Uterus (tissue), 4 donors: ENCODE results near the gene EFS. TPM values are rescaled to one million over a fixed set of nuclear protein-coding genes. Genes with fewer than 3 reads are reported as not detected.

Experiments used
- DNase-seq, 2 donors: peaks; one replicate each; pipeline ENCODE4 v3.0.0-alpha.2; 2019 to 2020
- H3K27ac ChIP-seq, 2 donors: fragments of 200-600 bp; sonication (generic); 1 replicate in 1 of 2; 2 replicates in 1 of 2; pipeline ENCODE4 v1.5.1; 2016 to 2018
- H3K27me3 ChIP-seq, 2 donors: fragments of 200-600 bp; sonication (generic); one replicate each; pipeline ENCODE4 v1.5.1; 2018 to 2019; ENCODE audit warnings: control low read depth in 1 of 2
- H3K36me3 ChIP-seq, 2 donors: fragments of 200-600 bp; sonication (generic); one replicate each; pipeline ENCODE4 v1.5.1; 2019; ENCODE audit warnings: control low read depth in 1 of 2
- H3K4me1 ChIP-seq, 2 donors: fragments of 200-600 bp; sonication (generic); one replicate each; pipeline ENCODE4 v1.5.1; 2018 to 2019; ENCODE audit warnings: control low read depth in 1 of 2
- H3K4me3 ChIP-seq, 2 donors: fragments of 200-600 bp; sonication (generic); 1 replicate in 1 of 2; 2 replicates in 1 of 2; pipeline ENCODE4 v1.5.1; 2018 to 2019; ENCODE audit warnings: mild to moderate bottlenecking in 1 of 2
- H3K9me3 ChIP-seq, 2 donors: fragments of 200-600 bp; sonication (generic); one replicate each; pipeline ENCODE4 v1.5.1; 2019; ENCODE audit warnings: control low read depth in 1 of 2
- POLR2A ChIP-seq, 2 donors: fragments of 450-650 bp; IDR thresholded peaks; one replicate each; pipeline ENCODE4 v1.6.1; 2016; ENCODE audit warnings: antibody characterized with exemption in 2 of 2, mild to moderate bottlenecking in 1 of 2, moderate library complexity in 1 of 2
- intact Hi-C: fragments of 100-400 bp; cut with DNase I; formaldehyde crosslinking; loops from one replicate; pipeline ENCODE4 v1.15.1; 2023; ENCODE audit warnings: low total_unique reads
- total RNA-seq, 4 donors: library from RNA; depleted of rRNA in 3 of 4; stranded (reverse); fragments of >200 nt in 3 of 4; gene quantifications; one replicate each; pipeline versions ENCODE4 v1.1.0 to v1.2.4, GENCODE V29; 2014 to 2023
- TF ChIP-seq, protein P1 (sequence below), 4 experiments: fragments of 200-600 bp in 2 of 4; fragments of 450-650 bp in 2 of 4; sonication (generic) in 2 of 4; IDR thresholded peaks; one replicate each; pipeline ENCODE4 v1.5.1; 2016 to 2019; ENCODE audit warnings: antibody characterized with exemption in 4 of 4, mild to moderate bottlenecking in 2 of 4, moderate library complexity in 1 of 4
- donor health status: DM: yes; HTN: yes; CAD: no.

The EFS gene
- total RNA-seq, 4 donors from 2014 or later = 4.1 to 42.4 (median 21.7) TPM

DNA sequence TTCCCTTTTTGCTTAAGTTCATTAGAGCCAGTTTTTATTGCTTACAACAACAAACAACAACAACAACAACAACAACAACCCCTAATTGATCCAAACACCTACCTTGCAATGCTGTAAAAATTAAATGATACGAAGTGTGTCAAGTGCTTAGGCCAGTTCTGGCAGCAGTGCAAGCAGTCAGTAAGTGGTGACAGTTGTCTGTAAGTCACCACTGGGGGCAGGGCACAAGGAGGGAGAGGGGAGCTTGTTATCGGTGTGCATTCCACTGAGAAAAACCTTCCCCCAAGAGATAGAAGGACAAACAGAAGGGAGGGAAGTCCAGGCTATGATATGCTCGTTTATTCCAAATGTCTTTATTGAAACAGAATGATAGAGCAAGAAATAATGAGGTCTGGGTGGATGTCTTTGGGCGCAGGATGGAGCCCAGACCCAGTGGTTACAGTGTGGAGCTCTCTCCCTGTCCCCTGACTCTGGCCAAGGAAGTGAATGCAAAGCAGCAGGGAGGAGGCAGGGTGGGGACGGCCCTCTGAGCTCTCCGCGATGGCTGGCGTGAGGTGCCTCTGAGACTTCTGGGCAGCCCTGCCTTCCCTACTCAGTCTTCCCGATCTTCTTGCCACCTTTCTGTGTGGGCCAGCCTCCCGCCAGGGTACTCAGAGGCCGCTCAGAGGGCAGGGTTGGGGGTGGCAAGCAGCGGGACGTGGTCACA is 18.8 kb downstream of the EFS start:
- TF ChIP-seq, protein P1, sequence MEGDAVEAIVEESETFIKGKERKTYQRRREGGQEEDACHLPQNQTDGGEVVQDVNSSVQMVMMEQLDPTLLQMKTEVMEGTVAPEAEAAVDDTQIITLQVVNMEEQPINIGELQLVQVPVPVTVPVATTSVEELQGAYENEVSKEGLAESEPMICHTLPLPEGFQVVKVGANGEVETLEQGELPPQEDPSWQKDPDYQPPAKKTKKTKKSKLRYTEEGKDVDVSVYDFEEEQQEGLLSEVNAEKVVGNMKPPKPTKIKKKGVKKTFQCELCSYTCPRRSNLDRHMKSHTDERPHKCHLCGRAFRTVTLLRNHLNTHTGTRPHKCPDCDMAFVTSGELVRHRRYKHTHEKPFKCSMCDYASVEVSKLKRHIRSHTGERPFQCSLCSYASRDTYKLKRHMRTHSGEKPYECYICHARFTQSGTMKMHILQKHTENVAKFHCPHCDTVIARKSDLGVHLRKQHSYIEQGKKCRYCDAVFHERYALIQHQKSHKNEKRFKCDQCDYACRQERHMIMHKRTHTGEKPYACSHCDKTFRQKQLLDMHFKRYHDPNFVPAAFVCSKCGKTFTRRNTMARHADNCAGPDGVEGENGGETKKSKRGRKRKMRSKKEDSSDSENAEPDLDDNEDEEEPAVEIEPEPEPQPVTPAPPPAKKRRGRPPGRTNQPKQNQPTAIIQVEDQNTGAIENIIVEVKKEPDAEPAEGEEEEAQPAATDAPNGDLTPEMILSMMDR (IDR thresholded peaks at IDR 0.05) = no peak
- no peak for TF ChIP-seq POLR2A (IDR thresholded peaks at IDR 0.05)
- Histone ChIP-seq H3K4me1 (no peaks in the 10 kb centered on the region), H3K27ac (no peak overlapping the region), H3K9me3 (no peaks in the 10 kb centered on the region), H3K36me3 (no peaks in the 10 kb centered on the region), H3K4me3 (no peak overlapping the region), H3K27me3 (no peaks in the 10 kb centered on the region)
- intact Hi-C loops = no loop called here
- no peak for DNase-seq

DNA sequence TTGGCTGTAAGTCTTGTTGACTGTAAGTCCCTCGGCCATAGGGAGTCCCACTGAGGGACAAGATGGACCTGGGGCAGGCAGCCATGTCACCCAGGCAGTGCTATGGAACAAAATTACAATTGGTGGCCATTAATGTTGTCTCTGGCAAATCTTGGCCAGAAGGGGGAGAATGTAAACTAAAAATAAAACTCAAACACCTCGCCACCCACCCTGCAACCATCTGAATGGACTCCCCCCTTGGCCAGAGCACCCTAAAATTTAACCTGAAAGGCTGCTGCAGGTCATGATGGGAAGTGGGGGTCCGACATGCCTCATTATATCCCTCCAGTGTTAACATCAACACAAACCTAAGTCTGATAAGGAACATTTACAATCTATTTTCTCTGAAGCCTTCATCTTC is 20.5 kb downstream of the EFS start:
- no peak for TF ChIP-seq POLR2A (IDR thresholded peaks at IDR 0.05)
- TF ChIP-seq, protein P1 (IDR thresholded peaks at IDR 0.05) = no peak
- H3K4me1 ChIP-seq = no peaks in the 10 kb centered on the region
- no peaks in the 10 kb centered on the region for H3K36me3 ChIP-seq
- H3K27ac ChIP-seq = no peak overlapping the region
- no peak overlapping the region for H3K4me3 ChIP-seq
- intact Hi-C loops = no loop called here
- no peaks in the 10 kb centered on the region for H3K9me3 ChIP-seq
- DNase-seq = no peak
- H3K27me3 ChIP-seq = no peaks in the 10 kb centered on the region

DNA sequence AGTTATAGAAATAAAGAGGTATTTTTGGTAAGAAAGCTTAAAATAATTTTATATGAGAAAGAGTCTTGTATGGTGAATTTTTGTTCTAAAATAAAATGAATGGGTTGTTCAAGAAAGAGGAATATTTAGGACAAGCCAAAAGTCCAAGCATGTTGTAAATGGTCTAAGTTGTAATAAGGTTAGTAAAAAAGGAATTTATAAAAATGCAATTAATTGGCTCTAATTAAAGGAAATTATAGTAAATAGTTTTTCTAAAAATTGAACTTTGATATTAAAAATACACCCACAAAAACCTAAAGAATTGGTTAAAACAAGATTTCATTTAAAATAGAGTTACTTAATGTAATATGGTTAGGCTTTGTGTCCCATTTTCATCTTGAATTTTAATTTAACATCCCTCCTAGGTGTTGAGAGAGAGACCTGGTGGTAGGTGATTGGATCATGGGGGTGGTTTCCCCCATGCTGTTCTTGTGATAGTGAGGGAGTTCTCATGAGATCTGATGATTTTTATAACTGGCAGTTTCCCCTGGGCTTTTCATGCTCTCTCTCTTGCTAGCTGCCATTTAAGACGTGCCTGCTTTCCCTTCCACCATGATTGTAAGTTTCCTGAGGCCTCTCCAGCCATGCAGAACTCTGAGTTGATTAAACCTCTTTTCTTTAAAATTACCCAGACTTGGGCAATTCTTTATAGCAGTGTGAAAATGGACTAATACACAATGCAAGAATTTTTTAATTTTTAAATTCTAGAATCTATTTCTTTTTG is 25.3 kb downstream of the EFS start:
- H3K27me3 ChIP-seq = no peaks in the 10 kb centered on the region
- no peaks in the 10 kb centered on the region for H3K9me3 ChIP-seq
- DNase-seq = no peak
- H3K4me1 ChIP-seq = no peaks in the 10 kb centered on the region
- intact Hi-C loops = no loop called here
- TF ChIP-seq, protein P1 (IDR thresholded peaks at IDR 0.05) = no peak
- TF ChIP-seq POLR2A (IDR thresholded peaks at IDR 0.05) = no peak
- no peak overlapping the region for H3K27ac ChIP-seq
- no peaks in the 10 kb centered on the region for H3K36me3 ChIP-seq
- H3K4me3 ChIP-seq = no peak overlapping the region

DNA sequence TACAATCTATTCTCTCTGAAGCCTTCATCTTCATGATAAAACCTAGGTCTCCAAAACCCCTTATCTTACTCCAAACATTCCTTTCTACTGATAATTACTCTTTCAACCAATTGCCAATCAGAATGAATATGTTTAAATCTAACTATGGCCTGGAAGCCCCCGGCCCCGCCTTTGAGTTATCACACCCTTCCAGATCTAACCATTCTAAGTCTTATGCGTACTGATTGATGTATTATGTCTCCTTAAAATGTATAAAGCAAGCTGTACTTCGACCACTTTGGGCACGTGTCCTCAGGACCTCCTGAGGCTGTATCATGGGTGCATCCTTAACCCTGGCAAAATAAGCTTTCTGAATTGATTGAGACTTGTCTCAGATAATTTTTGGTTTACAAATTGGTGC is 29.3 kb downstream of the EFS start:
- no peaks in the 10 kb centered on the region for H3K9me3 ChIP-seq
- TF ChIP-seq POLR2A (IDR thresholded peaks at IDR 0.05) = no peak
- TF ChIP-seq, protein P1 (IDR thresholded peaks at IDR 0.05) = no peak
- H3K27ac ChIP-seq = no peak overlapping the region
- DNase-seq = no peak
- H3K36me3 ChIP-seq = no peaks in the 10 kb centered on the region
- no peaks in the 10 kb centered on the region for H3K27me3 ChIP-seq
- no peaks in the 10 kb centered on the region for H3K4me1 ChIP-seq
- intact Hi-C loops = no loop called here
- no peak overlapping the region for H3K4me3 ChIP-seq
